ENCODE measurements around the gene SLC30A1. TPM values are rescaled to one million over a fixed set of nuclear protein-coding genes. Genes with fewer than 3 reads are reported as not detected.

Gene SLC30A1
- total and polyA plus RNA-seq, 12 donors = 1.4 to 26.5 (median 14.4) TPM

DNA sequence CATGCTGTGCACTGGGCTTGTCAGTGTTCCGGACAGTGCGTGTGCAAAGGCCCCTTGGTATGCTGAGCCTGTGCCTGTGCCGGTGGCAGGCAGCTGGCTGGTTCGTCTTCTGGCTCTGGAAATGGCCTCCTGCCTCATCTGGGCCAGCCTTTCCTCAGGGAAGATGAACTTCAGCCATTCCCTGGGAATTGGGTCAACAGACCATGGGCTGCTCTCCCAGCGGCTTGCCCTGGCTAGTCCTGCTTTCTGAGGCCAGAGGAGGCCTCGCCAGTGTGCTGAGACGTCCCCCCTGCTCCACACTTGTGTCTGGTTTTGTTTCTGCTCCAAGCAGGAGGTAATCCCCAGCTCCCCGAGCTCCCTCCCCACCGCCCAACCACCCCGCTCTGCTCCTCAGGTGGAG, 54.4 kb downstream of the SLC30A1 start:
- intact Hi-C loops (cut with DNase I) = loop anchor here in 2 of 10 donors (5.0 to 10.0 kb wide), 2 partner anchors 50 to 133 kb away; partner anchors contain the start of gene SLC30A1 (in 1 of the 2)
- TF ChIP-seq, protein P1, sequence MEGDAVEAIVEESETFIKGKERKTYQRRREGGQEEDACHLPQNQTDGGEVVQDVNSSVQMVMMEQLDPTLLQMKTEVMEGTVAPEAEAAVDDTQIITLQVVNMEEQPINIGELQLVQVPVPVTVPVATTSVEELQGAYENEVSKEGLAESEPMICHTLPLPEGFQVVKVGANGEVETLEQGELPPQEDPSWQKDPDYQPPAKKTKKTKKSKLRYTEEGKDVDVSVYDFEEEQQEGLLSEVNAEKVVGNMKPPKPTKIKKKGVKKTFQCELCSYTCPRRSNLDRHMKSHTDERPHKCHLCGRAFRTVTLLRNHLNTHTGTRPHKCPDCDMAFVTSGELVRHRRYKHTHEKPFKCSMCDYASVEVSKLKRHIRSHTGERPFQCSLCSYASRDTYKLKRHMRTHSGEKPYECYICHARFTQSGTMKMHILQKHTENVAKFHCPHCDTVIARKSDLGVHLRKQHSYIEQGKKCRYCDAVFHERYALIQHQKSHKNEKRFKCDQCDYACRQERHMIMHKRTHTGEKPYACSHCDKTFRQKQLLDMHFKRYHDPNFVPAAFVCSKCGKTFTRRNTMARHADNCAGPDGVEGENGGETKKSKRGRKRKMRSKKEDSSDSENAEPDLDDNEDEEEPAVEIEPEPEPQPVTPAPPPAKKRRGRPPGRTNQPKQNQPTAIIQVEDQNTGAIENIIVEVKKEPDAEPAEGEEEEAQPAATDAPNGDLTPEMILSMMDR (IDR thresholded peaks at IDR 0.05) = no peak
- Histone ChIP-seq H3K27ac (no peak overlapping the region), H3K36me3 (no peaks in the 10 kb centered on the region), H3K9me3 (no peaks in the 10 kb centered on the region), H3K4me1 (peaks cover 0 to 30% (median 13%) of the 10 kb centered on the region in 9 donors), H3K27me3 (no peaks in the 10 kb centered on the region), H3K4me3 (no peak overlapping the region)
- ATAC-seq = no peak
- no peak for DNase-seq
- 87 to 93% methylated on average over 10 of the region's 10 CpGs for whole genome bisulfite sequencing, 2 donors

DNA sequence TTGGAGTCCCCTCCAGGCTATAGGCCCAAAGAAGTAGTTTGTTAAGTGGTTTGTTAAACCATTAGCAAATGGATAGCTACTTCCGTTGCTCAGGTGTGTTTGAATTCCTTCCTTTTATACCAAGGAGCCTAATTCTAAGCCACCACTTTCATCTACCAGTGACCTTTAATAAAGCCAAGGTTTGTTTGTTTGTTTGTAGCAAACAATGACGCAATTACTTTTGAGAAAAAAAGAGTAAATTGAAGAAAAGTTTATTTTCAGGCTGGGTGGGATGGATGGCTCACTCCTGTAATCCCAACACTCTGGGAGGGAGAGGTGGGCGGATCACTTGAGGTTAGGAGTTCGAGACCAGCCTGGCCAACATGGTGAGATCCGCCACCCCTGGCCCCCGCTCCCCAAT, 56.2 kb downstream of the SLC30A1 start:
- 92 to 94% methylated on average over 6 of the region's 6 CpGs for WGBS, 2 donors
- TF ChIP-seq, protein P1 (IDR thresholded peaks at IDR 0.05) = no peak

More for the DNA sequence above, 56.2 kb downstream of the SLC30A1 start:
- no peaks in the 10 kb centered on the region for H3K36me3 ChIP-seq
- intact Hi-C loops (cut with DNase I) = loop anchor here in 2 of 10 donors (5.0 to 10.0 kb wide), 2 partner anchors 52 to 134 kb away; partner anchors contain the start of gene SLC30A1 (in 1 of the 2)
- no peak overlapping the region for H3K27ac ChIP-seq
- ATAC-seq = no peak
- H3K27me3 ChIP-seq = no peaks in the 10 kb centered on the region
- H3K9me3 ChIP-seq = no peaks in the 10 kb centered on the region
- no peak overlapping the region for H3K4me3 ChIP-seq
- H3K4me1 ChIP-seq = peaks cover 0 to 13% (median 4%) of the 10 kb centered on the region in 9 donors
- no peak for DNase-seq

Other genes with a start within 250 kb of the SLC30A1 start
- not detected for gene RD3, start 87.0 kb downstream of the SLC30A1 start, total RNA-seq
- gene RD3, start 87.0 kb downstream of the SLC30A1 start, polyA plus RNA-seq = under 1 TPM in 1 of 2 donors, not detected in 1; 0.09 TPM
- gene NEK2, start 96.5 kb upstream of the SLC30A1 start, total RNA-seq = 1 to 10 TPM in 2 of 10 donors, under 1 TPM in 3, not detected in 5; 0.12 to 2.1 (median 0.23) TPM
- under 1 TPM in 1 of 2 donors, not detected in 1; 0.04 TPM for gene NEK2, start 96.5 kb upstream of the SLC30A1 start, polyA plus RNA-seq